ENCODE results near the gene MTMR3.

The MTMR3 gene

DNA sequence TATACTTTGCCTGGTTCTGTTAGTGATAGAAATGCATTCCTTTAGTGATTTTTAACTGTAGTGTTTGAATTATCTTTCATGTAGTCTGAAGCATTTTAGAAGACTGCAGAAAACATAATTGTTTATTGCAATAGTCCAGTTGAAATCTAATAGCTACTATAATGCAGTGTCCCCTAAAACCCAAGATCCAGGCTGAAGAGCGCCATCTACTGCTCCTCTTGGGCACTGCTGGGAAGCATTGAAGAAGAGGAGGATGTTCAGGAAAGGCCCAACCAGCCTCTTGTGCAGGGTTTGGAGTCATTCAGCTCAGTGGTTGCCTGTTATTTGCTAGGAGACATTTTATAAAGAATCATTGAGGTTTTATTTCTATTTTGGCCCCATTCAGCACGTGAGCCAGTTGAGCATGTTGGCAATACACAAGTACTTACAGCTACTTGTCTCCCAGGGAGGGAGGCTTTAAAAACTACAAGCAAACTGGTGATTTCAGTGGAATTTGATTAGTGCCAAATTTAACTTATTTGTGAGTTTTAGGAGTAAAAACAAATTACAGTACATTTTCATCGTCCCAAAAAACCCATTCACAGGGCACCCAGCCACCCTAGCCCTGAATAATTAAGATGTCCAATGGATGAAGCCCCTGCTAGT is 122.4 kb downstream of the MTMR3 start:
- DNase-seq, result peak; percentile 31 to 35

DNA sequence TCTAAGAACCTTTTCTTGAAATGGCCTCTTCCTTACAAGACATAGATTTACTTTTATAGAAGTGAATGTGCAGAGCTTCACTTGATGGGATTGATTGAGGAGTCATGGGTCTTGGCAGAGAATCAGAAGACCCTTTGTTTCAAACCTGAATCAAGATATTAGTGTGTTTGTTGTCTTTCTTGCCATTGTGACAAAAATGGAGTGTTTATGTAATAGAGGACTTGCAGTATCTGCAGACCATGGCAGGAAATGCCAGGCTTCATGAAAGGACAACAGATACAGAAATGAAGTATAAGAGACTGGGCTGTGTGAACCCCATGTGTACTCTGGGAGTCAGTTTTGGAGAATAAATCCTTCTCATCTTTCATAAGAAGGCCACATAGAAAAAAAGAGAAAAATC is 124.4 kb downstream of the MTMR3 start:
- no peak for DNase-seq

DNA sequence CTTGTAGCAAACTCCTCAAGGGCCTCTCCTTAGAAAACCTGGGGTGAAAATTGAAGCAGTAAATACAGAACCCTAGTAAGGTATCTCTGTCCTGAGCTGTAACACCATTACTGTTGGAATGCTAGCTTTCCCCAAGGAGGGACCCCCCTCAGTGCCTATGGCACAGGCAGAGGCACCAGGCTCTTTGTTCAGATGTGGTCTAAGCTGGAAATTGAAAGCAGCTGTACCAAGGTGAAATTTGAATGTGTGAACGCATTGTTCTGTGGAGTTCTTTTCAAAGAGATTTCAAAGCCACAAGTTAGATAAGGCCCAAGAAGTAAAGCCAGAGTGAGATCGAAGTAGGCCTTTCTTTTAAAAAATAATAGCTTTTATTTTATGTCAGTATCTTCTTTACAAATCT is 125.4 kb downstream of the MTMR3 start:
- DNase-seq, result no peak

DNA sequence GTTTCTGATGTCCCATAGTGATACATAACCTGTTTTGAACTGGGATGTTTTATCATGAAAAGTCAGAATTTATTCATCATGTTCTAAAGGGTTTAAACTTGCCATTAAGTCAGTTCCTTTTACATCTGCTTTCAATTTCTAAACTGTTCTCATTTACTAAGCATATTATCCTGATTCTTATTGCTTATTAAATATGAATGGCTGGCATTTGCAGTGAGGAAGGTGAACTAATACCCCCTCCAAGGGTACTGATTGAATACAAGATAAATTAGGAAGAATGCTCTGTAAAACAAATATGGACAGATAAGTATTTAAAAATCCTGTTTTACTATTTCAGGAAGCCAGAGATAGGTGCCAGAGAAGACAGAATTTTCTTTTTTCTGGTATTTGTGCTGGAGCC is 126.5 kb downstream of the MTMR3 start:
- no peak for DNase-seq

DNA sequence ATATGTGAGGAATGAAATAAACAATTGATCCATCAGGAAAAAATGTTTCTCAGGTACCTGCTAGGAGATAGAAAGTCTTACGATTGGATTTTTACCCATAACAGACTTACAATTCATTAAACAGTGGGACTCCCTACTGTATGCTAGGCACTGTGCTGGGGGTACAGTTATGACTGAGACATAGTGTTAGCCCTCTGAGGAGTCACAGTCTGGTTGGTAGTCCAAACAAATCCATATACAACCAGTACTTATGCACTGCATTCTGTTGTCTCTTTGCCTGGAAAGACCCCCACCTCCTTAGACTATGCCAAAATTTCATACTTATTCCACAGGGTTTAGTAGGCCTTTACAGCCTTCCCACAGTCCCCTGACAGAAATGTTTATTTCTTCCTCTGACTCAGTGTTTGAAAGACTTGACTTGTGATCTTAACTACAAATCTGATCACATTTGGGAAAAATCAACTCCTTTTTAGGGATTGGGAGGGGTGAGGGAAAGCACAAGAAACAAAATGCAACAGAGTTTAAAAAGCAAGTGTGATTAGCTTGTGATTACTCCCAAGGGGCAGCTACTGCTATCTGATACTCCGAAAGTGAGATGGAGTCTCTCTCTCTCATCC is 127.9 kb downstream of the MTMR3 start:
- no peak for DNase-seq

DNA sequence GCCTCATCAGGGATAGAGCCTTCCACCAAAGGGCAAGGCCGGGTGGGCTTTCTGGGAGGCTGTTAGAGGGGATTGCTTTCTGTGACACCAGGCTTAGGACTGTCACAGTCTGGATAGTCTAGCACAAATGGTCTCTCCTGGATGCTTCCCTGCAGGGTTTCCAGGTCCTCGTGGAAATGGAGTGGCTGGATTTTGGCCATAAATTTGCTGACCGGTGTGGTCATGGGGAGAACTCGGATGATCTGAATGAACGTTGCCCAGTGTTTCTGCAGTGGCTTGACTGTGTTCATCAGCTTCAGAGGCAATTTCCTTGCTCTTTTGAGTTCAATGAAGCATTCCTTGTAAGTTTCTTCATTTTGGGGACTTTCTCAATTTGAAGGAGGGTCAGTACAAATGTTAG is 130.2 kb downstream of the MTMR3 start:
- DNase-seq, result no peak

DNA sequence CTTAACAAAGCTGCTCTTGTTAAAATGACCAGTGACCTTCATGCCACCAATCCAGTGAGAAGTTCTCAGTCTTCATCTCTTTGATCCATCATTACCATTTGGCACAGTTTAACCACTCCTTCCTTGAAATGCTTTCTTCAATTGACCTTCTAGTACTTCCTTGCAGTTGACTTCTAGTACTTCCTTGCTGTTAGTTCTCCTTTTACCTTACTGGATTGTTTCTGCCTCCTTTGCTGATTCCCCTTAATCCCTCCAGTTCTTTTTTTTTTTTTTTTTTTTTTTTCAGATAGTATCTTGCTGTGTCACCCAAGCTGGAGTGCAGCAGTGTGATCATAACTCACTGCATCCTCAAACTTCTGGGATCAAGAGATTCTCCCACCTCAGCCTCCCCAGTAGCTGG is 131.3 kb downstream of the MTMR3 start:
- no peak for DNase-seq

DNA sequence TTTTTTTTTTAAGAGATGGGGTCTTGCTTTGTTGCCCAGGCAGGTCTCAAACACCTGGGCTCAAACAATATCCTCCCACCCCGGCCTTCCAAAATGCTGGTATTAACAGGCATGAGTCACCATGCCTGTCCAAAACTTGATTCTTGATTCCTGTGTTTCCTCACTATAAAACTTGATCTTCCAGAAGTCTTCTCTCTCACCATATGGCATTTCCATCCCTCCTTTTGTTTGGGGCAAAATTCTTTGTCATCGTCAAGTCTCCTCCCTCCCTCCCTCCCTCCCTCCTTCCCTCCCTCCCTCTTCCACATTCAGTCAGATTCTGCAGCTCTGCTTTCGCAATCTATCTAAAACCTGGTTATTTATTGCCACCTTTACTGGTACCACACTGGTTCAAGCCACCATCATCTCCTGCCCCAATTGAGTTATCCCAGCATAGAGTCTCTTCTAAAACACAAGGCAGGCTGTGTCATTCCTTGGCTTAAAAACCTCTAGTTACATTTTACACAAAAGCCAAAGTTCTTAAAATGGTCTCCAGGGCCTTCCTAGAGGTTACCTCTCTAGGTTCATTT is 132.3 kb downstream of the MTMR3 start:
- DNase-seq, result no peak

DNA sequence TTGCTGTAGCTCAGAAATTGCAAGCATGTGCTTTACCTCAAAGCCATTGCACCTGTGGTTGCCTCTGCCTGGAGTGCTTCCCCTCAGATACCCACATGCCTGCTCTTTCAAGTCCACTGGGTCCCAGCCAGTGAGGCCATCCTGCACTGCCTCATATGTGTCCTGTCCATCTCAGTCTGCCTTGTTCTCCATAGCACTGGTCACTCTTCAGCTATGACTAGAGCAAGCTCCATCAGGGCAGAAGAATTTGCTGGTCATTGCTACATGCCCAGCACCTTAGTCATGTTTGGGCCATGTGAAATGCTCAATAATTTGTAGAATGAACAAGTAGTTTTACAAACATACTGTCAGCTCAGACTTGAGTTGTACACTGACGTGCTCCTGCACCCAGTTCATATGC is 132.9 kb downstream of the MTMR3 start:
- DNase-seq, result no peak

DNA sequence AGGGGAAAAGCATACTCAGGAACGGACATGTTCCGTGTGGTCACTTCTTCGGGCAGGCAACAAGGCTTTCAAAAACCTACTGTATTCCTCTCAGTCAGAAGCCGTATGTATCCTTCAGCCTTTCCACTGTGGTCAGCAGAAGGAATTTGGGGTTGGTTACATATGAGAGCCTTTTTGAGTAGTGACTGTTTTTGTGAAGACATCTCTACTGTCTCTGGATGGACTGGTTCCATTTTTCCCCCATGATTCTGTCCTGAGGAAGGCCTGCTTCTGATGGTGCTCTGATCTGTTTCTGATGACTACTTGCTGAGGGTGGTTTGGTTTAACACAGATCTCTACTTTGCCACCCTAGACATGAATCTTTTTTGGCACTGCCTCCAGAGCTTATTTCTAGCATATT is 133.6 kb downstream of the MTMR3 start:
- no peak for DNase-seq

DNA sequence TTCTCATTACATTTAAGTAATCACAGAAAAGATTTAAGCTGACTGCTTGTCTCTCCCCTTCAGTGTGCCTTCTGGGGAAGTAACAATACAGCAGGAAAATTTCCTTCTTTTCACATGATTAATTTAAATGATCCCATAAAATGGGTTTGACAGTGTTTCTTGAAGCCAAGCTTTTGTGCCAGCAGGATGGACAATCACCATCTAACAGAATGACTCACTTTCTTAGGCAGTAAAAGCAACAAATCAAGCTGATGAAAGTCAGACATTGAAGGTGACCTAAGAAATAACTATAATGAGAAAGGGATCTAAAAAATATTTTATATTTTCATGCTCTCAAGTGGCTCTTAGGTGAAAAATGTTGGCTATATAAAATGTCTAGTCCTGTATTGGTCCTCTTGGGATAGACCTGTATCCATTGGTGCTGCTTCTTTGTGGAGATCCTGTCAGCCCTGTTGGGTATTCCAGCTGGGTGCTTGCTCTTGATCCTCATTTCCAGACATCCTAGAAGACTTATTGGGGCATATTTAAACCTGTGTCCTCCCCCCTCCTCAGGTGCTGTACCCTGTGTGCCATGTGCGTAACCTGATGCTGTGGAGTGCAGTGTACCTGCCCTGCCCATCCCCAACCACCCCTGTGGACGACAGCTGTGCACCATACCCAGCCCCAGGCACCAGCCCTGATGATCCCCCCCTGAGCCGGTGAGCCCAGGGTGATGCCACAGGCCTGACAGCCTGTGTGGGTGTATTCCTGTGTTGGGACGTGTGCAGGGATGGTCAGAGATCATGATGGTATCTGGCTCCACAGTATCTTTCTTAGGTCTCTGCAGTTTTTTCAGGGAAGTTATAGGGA is 134.6 kb downstream of the MTMR3 start:
- no peak for DNase-seq

DNA sequence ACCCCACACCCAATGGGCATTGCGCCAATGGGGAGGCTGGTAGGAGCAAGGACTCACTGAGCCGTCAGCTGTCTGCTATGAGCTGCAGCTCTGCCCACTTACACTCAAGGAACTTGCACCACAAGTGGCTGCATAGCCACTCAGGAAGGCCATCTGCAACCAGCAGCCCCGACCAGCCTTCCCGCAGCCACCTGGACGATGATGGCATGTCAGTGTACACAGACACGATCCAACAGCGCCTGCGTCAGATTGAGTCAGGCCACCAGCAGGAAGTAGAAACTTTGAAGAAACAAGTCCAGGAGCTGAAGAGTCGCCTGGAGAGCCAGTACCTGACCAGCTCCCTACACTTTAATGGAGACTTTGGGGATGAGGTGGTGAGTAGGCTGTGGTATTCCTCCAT is 137.5 kb downstream of the MTMR3 start:
- no peak for DNase-seq

DNA sequence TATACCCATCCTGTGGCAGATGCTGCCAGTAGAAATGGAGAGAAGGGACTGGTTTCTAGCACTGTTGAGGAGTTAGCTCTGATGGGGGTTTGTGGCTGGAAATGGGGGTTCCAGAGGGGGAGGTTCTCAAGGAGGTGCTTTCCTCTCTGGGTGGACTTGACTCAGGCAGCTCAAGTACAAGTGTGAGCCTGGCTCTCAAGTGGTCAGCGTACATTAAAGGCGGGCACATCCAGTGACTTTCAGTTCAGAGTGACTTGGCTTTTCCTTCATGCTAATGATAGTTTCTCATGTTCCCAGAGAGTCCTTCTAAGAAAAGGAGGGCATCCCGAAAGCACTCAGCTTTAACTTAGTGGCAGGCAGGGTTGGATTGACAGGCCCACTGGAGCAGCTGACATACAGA is 138.4 kb downstream of the MTMR3 start:
- no peak for DNase-seq

DNA sequence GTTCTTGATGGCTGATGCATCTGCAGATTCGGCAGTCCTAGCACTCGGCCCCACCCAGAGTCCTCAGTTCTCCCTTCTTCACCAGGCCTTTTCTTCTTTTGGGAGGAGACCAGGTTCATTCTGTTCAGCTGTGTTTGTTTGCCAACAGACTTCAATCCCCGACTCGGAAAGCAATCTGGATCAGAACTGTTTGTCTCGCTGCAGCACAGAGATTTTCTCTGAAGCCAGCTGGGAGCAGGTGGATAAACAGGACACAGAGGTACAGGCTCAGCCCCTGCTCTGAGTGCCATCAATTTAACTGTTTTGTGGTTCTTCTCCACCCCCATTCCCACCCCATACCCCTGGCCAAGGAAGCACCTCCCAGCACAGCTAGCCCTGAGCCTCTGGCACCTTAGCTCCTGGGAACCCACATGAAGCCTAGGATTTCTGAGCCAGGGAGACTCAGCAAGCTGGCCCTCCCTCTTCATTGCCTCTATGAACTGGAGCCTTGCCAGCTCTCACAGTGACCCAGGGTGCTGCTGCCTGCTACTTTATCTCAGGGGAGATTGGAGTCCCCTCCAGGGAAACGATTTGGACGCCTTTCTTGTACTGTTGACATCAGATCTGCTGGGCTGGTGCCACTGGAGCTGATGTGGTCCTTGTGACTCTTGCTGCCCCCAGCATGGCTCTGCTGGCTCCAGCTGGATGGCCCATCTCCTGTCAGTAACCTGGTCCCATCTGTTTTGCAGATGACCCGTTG is 139.1 kb downstream of the MTMR3 start:
- peak; percentile 26 to 72 for DNase-seq

DNA sequence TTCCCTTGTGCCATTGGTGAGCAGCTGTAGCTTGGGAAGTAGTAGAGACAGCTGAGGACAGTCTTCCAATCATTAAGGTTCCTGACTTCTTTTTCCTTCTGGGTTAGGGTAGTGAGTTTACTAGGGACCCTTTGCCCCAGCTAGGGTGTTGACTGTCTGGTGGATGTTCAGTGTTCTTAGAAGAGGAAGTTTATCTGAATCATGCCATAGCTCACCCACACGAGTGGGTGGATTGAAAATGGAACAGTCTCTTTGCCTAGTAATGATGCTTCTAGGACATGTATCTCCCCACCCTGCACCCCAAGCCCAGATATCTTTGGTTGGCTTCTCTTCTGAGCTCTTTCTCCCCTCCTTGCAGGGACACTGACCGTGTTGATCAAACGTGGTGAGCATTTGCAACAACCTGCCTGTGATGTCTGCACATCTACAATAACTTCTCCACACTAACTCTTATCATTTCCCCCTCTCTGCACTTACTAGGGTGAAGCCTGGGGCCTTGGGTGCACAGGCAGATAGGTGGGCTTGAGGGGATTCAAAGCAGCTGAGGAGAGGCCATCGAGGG is 140.2 kb downstream of the MTMR3 start:
- DNase-seq, result no peak

DNA sequence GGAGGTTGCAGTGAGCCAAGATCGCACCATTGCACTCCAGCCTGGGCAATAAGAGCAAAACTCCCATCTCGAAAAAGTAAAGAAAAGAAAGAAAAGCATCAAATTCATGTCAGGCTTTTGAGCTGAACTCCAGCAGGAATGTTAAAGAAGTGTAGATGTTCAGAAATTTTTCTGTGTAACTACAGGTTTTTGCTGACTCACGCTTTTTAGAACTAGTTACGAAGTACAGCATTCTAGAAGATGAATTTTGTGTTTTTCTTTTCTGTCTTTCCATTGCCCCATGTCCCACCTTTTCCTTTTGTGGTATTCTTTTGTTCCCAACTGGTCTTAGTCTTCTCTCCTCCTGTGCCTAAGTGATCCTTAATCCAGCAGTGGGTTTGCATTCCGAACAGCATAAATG is 141.3 kb downstream of the MTMR3 start:
- DNase-seq, result no peak

DNA sequence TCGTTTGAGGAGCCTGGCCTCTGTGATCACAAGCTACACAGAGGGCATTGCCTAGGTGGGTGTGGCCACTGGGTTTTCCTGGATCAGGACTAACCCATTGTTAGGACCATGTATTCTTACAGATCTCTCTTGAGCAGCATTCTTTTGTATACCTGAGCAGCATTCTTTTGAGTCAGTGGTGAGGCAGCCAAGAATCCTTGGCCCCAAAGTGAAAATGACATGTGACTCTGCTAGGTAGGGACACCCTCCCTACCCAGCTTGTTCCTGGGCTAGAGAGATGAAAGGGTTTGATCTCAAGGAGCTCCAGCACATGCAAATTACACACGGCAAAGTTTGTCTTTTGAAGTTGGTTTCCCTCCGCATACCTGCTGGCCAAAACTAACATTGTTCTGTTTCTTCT is 142.2 kb downstream of the MTMR3 start:
- no peak for DNase-seq

DNA sequence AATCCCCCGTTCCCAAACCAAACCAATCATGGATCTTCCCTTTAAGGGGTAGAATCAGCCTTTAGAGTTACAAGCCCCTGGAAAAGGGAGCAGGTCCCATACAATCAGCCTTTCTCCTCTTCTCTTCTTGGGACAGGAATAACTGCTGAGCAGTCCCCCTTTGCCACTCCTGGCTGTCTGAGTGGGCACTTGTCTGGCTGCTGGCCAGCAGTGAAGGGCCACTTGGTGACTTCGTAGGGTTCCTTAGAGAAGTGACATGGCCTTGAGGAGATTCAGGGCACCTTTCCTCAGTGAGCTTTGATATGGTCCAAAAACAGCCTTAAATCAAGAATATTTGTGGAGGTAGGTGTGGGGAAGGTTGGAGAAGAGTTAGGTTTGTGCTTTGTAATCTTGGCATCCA is 143.8 kb downstream of the MTMR3 start:
- no peak for DNase-seq

DNA sequence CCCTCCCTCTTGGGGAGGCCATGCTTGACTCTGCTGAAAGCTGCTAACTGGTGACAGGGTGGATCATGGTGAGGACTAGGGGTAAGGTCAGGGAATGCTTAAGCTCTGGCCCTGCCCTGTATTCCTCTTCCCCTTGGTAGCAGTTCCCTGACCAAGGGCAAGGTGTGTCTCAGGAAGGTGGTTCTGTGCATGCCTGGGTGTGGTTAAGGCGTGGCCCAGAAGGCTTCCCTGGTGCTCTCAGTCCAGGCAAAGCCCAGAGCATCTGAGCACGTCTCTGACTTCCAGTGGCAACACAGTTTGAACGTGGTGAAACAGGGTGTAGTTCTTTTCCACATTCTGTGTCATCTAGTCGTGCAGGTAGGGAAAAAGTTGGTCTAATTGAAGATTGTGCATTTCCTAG is 144.2 kb downstream of the MTMR3 start:
- no peak for DNase-seq

DNA sequence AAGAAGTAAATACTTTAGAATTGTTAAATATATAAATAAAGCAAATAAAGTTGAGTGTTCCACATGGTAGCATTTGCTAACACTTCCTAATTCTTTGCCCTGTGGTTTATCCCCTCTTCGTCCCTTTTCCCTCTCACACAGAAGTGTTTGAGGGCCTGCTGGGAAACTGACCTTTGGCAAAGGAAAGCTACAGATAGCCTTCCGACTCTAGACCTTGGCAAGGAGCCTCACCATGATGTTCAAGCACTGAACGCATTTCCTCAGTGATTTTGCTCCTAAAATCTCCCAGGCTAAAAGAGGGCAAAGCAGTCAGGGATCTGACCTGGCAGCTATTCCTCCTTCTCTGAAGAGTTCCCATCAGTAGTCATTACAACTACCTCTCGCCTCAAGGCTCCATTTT is 144.8 kb downstream of the MTMR3 start:
- DNase-seq, result no peak

DNA sequence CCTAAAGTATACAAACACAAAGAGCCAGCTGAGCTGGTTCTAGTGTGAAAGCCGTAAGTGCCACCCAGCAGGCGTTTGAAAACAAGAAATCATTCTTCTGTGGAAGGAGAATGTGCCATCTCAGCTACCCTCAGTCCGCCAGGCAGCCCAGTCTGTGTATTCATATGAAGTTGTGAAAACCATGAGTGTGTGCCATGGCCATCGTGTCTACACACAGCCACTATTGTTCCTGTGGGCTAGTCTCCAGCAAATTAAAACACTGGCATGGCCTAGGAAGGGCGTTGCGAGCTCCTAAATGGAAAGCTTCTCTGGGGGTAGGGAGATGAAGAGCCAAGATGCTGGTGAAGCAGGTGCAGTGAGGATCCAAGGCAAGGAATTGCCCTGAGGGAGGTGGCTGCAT is 145.8 kb downstream of the MTMR3 start:
- DNase-seq, result no peak

DNA sequence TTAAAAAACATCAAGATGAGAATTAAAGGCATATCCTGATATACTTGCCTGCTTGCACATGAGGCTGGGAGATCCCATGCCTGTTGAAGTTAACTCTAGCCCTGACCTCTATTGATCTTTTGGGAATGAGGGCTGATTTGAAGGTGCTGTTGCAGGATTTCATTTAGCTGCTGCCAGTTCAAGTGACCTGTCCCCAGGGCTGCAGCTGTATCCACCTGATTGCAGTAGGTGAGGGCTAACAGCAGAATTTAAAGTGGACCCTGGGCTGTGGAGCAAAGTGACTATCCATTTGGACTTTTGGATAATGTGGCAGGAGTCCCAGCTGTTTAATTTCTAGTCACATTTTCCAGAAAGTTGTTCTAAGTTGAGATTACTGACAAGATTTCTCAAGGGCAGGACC is 146.5 kb downstream of the MTMR3 start:
- DNase-seq, result no peak

DNA sequence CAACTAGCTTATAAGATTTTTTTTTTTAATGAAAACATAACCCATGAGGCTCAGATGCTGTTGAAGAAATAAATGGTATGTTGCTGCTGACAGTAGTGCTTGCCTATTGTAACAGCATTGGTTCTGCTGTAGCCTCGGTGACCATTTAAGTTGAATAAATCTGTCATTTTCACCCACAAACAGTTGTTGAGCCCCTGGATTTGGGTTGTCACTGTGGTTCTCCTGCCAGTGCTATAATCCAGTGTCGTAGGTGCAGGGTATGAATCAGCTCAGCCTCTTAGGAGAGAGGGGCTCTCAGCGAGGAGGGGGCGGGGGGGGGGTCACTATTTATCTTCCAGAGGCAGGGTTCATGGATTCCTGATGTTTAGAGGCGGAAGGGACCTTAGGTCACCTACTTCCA is 147.4 kb downstream of the MTMR3 start:
- DNase-seq, result no peak

Measured in NCI-H2081 (cell line).